SK-N-SH treated with all-trans-retinoic acid at 6 μM for 48 hours (cell line): Measurements from ENCODE around the gene KCNH1.

ENCODE experiments used
- ATAC-seq: fragments of 200-7000 bp; cut with Tn5 transposase; 3 replicates; pipeline ENCODE4 v1.9.1; 2020; ENCODE audit warnings: mild to moderate bottlenecking, moderate library complexity
- ARNTL ChIP-seq: fragments of 450-650 bp; formaldehyde crosslinking; IDR thresholded peaks from 2 replicates; pipeline ENCODE4 v1.5.0; 2020; ENCODE audit warnings: low read depth, mild to moderate bottlenecking, moderate library complexity, borderline replicate concordance
- BACH2 ChIP-seq: fragments of 250-450 bp; sonication (Bioruptor Pico); IDR thresholded peaks from 2 replicates; pipeline ENCODE4 v1.9.0; 2021; ENCODE audit warnings: mild to moderate bottlenecking, borderline replicate concordance
- CSDC2 ChIP-seq: fragments of 250-450 bp; sonication (Bioruptor Pico); IDR thresholded peaks from 2 replicates; pipeline ENCODE4 v1.5.0; 2020; ENCODE audit warnings: mild to moderate bottlenecking, moderate library complexity
- CSRNP3 ChIP-seq: fragments of 250-450 bp; sonication (Bioruptor Pico); IDR thresholded peaks from 2 replicates; pipeline ENCODE4 v1.5.1; 2021; ENCODE audit warnings: mild to moderate bottlenecking, moderate library complexity
- ESRRG ChIP-seq: fragments of 250-450 bp; sonication (Bioruptor Pico); IDR thresholded peaks from 2 replicates; pipeline ENCODE4 v1.6.1; 2021; ENCODE audit warnings: mild to moderate bottlenecking
- GLIS3 ChIP-seq: fragments of 250-450 bp; sonication (Bioruptor Pico); IDR thresholded peaks from 2 replicates; pipeline ENCODE4 v1.5.0; 2020; ENCODE audit warnings: mild to moderate bottlenecking, moderate library complexity
- ISL1 ChIP-seq: fragments of 250-450 bp; sonication (Bioruptor Pico); IDR thresholded peaks from 2 replicates; pipeline ENCODE4 v2.1.2; 2022; ENCODE audit warnings: mild to moderate bottlenecking, moderate library complexity
- OSR1 ChIP-seq: fragments of 250-450 bp; sonication (Bioruptor Pico); IDR thresholded peaks from 2 replicates; pipeline ENCODE4 v1.8.0; 2022; ENCODE audit warnings: moderate library complexity, mild to moderate bottlenecking, inconsistent platforms
- POU6F1 ChIP-seq: fragments of 250-450 bp; sonication (Bioruptor Pico); IDR thresholded peaks from 2 replicates; pipeline ENCODE4 v1.8.0; 2021; ENCODE audit warnings: low read depth, mild to moderate bottlenecking, moderate library complexity, borderline replicate concordance
- PPARA ChIP-seq: fragments of 250-450 bp; sonication (Bioruptor Pico); IDR thresholded peaks from 2 replicates; pipeline ENCODE4 v1.5.0; 2020; ENCODE audit warnings: mild to moderate bottlenecking, borderline replicate concordance
- RARB ChIP-seq: fragments of 250-450 bp; sonication (Bioruptor Pico); IDR thresholded peaks from 2 replicates; pipeline ENCODE4 v1.8.0; 2021; ENCODE audit warnings: mild to moderate bottlenecking, moderate library complexity
- SNAI2 ChIP-seq: fragments of 250-450 bp; sonication (Bioruptor Pico); IDR thresholded peaks from 2 replicates; pipeline ENCODE4 v1.5.0; 2020; ENCODE audit warnings: mild to moderate bottlenecking, moderate library complexity
- TCF4 ChIP-seq: fragments of 250-450 bp; sonication (Bioruptor Pico); IDR thresholded peaks from 2 replicates; pipeline ENCODE4 v1.8.0; 2021; ENCODE audit warnings: mild to moderate bottlenecking, moderate library complexity, borderline replicate concordance
- TOX ChIP-seq: fragments of 250-450 bp; sonication (Bioruptor Pico); IDR thresholded peaks from 2 replicates; pipeline ENCODE4 v1.8.0; 2021; ENCODE audit warnings: mild to moderate bottlenecking, moderate library complexity, borderline replicate concordance
- TSHZ2 ChIP-seq: fragments of 250-450 bp; sonication (Bioruptor Pico); IDR thresholded peaks from 2 replicates; pipeline ENCODE4 v1.5.0; 2020; ENCODE audit warnings: mild to moderate bottlenecking, moderate library complexity
- ZC3H10 ChIP-seq: fragments of 250-450 bp; sonication (Bioruptor Pico); IDR thresholded peaks from 2 replicates; pipeline ENCODE4 v1.5.1; 2021; ENCODE audit warnings: mild to moderate bottlenecking, moderate library complexity
- ZFP30 ChIP-seq: fragments of 450-650 bp; formaldehyde crosslinking; IDR thresholded peaks from 2 replicates; pipeline ENCODE4 v1.5.0; 2022; ENCODE audit warnings: mild to moderate bottlenecking, moderate library complexity
- ZNF70 ChIP-seq: fragments of 450-650 bp; formaldehyde crosslinking; IDR thresholded peaks from 2 replicates; pipeline ENCODE4 v1.5.0; 2020; ENCODE audit warnings: mild to moderate bottlenecking, moderate library complexity
- ZNF8 ChIP-seq: fragments of 450-650 bp; formaldehyde crosslinking; IDR thresholded peaks from 2 replicates; pipeline ENCODE4 v1.5.0; 2020; ENCODE audit warnings: mild to moderate bottlenecking, moderate library complexity
- TF ChIP-seq, protein P1 (sequence below): fragments of 250-450 bp; sonication (Bioruptor Pico); IDR thresholded peaks from 2 replicates; pipeline ENCODE4 v1.8.0; 2020; ENCODE audit warnings: mild to moderate bottlenecking, moderate library complexity, borderline replicate concordance
- TF ChIP-seq, protein P2 (sequence below): fragments of 250-450 bp; sonication (Bioruptor Pico); IDR thresholded peaks from 2 replicates; pipeline ENCODE4 v1.5.1; 2020; ENCODE audit warnings: low read depth, mild to moderate bottlenecking, moderate library complexity

KCNH1 gene

DNA sequence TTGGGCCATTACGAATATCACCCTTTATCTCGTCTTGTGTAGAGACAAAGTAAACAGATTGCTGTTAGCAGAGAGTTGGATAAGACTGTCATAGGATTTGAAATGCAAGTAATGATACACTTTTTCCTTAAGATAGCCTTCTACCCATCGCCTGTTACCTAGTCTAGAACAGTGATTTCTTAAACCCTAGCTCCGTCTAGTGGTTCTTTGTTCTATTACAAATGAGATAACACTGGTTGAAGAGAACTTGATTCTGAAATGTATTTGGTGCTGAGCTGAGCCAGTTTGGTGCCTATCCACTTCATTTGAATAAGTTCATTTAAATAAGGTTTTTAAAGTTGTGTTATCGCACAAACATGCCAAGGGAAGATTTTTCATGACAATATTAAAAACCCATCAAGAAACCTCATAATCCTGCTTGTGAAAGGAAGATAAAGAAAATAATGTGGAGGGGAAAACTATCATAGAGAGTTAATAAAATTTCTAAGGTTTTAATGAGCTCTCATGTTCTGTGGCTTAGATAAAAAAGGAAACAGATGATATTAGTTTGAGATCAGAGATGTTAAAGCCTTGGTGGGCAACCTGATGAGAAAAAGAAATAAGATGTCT lies 1.5 kb upstream of the KCNH1 start (continued):
- TF ChIP-seq POU6F1 (no peak), ISL1 (CRISPR knock-in tag) (no peak), ZNF8 (CRISPR knock-in tag) (no peak)

DNA sequence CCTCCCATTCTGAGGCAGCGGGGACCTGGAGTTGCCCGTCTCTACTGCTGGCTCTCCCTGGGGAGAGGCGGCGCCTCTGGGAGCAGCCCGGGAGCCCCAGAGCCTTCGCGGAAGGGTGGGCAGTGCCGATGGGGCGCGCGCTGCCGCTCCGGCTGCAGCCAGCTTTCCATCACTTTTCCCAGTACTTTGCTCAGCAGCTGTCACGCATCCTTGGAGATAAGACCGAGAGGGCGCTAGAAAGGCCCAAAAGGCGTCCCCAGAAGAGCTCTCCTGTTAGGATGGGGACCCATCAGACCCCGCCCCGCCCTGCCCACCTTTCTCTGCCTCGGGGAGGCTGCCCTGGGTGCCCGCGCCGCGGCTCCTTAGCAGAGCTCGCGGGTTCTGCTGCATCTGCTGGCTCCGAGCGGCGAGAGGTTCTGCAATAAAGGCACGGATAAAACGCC lies 534 bp downstream of the KCNH1 start:
- peak; percentile 48 for ATAC-seq
- no peak for TF ChIP-seq OSR1
- TF ChIP-seq TOX (CRISPR knock-in tag), result no peak
- no peak for TF ChIP-seq TSHZ2 (CRISPR knock-in tag)
- no peak for TF ChIP-seq BACH2 (CRISPR knock-in tag)
- no peak for TF ChIP-seq POU6F1
- no peak for TF ChIP-seq SNAI2 (CRISPR knock-in tag)
- no peak for TF ChIP-seq ZNF8 (CRISPR knock-in tag)
- no peak for TF ChIP-seq CSRNP3 (CRISPR knock-in tag)
- no peak for TF ChIP-seq RARB (CRISPR knock-in tag)
- TF ChIP-seq CSDC2, result no peak
- TF ChIP-seq, protein P1, sequence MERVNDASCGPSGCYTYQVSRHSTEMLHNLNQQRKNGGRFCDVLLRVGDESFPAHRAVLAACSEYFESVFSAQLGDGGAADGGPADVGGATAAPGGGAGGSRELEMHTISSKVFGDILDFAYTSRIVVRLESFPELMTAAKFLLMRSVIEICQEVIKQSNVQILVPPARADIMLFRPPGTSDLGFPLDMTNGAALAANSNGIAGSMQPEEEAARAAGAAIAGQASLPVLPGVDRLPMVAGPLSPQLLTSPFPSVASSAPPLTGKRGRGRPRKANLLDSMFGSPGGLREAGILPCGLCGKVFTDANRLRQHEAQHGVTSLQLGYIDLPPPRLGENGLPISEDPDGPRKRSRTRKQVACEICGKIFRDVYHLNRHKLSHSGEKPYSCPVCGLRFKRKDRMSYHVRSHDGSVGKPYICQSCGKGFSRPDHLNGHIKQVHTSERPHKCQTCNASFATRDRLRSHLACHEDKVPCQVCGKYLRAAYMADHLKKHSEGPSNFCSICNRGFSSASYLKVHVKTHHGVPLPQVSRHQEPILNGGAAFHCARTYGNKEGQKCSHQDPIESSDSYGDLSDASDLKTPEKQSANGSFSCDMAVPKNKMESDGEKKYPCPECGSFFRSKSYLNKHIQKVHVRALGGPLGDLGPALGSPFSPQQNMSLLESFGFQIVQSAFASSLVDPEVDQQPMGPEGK (CRISPR knock-in tag), result no peak
- no peak for TF ChIP-seq ARNTL (CRISPR knock-in tag)
- no peak for TF ChIP-seq GLIS3
- TF ChIP-seq TCF4, result no peak

DNA sequence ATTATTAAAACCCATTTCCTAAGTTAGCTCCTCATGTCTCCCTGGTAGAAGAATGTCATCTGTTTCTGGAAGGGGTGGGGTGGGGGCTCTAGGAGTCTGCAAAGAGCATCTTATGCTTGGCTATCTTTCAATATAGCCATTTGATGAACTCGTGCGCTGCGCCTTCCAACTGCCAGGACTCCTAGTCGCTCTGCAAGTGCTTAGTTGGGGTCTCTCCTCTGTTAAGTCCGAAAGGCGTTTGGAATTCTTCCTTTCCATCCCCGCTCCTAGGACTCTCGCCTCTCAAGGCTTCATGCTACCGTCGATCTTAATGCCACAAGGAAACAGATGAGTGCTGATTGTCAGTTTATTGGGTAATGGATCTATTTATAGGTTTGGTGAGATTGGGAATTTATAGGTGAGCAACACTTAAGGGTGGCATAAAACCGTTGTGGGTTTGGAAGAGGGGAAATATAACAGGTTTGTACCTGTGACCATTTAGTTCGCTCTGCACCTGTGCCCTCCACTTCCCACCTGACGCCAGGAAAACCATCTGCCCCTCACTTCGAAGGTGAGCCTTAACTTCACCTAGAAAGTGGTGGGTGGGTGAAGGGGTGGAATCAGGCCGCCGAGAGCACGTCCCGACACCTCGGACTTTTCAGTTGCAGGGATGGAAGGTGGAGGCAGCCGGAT lies 1.1 kb downstream of the KCNH1 start:
- no peak for ATAC-seq
- TF ChIP-seq, protein P1 (CRISPR knock-in tag), result no peak
- no peak for TF ChIP-seq OSR1
- TF ChIP-seq ZC3H10 (CRISPR knock-in tag), result no peak
- TF ChIP-seq PPARA (CRISPR knock-in tag), result no peak
- TF ChIP-seq GLIS3, result no peak
- TF ChIP-seq, protein P2, sequence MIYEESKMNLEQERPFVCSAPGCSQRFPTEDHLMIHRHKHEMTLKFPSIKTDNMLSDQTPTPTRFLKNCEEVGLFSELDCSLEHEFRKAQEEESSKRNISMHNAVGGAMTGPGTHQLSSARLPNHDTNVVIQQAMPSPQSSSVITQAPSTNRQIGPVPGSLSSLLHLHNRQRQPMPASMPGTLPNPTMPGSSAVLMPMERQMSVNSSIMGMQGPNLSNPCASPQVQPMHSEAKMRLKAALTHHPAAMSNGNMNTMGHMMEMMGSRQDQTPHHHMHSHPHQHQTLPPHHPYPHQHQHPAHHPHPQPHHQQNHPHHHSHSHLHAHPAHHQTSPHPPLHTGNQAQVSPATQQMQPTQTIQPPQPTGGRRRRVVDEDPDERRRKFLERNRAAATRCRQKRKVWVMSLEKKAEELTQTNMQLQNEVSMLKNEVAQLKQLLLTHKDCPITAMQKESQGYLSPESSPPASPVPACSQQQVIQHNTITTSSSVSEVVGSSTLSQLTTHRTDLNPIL, result no peak
- TF ChIP-seq RARB (CRISPR knock-in tag), result no peak
- TF ChIP-seq ZFP30 (CRISPR knock-in tag), result no peak
- no peak for TF ChIP-seq ZNF8 (CRISPR knock-in tag)
- TF ChIP-seq TSHZ2 (CRISPR knock-in tag), result no peak
- TF ChIP-seq CSDC2, result no peak
- TF ChIP-seq ZNF70 (CRISPR knock-in tag), result no peak
- TF ChIP-seq ARNTL (CRISPR knock-in tag), result no peak
- no peak for TF ChIP-seq ESRRG (CRISPR knock-in tag)
